ENCODE results near the gene CPA1. TPM values are rescaled to one million over a fixed set of nuclear protein-coding genes. Genes with fewer than 3 reads are reported as not detected.

CPA1 gene
- total and polyA plus RNA-seq, 10 of the 15 experiments (the other 5 are each of a cell fraction or from before 2014, with no cell fraction given), result 8.0 TPM; not detected in 9

DNA sequence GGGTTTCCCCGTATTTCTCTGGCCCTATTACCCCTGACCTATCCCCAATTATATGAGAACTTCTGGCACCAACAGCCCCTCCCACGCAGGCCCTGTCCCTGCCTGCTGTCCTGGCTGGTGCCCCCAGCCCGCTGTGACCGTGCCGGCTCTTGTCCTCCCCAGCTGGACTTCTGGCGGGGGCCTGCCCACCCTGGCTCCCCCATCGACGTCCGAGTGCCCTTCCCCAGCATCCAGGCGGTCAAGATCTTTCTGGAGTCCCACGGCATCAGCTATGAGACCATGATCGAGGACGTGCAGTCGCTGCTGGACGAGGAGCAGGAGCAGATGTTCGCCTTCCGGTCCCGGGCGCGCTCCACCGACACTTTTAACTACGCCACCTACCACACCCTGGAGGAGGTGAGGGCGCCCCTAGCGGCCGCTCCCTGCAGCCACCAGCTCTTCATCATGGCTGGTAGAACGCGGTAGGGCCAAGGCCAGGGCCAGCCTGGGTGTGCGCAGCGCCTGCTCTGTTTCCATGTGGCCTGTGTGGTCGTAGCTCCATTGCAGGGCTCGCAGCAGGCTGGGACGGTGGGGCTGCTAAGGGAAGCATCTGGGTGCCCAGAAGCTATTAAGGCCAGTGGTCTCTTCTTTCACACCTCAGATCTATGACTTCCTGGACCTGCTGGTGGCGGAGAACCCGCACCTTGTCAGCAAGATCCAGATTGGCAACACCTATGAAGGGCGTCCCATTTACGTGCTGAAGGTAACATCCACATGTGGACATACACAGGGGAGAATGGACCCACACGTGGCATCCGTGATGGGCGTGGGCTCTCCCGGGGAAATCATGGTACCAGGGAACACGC lies 1.4 kb downstream of the CPA1 start:
- CTCF ChIA-PET, result interaction anchor here (0.6 kb wide), 2 partner anchors 105 to 307 kb away, joined by 3 read pairs; no protein-coding TSS in a partner anchor
- WGBS (ENCODE audit: insufficient coverage, insufficient replicate concordance, low lambda C conversion rate, missing lambda C conversion rate), result 76% methylated on average over 41 of the region's 41 CpGs

GRCh38 chr7:130383187-130383980 lies 3.1 kb downstream of the CPA1 start:
- FAIRE-seq, result no peak
- Histone ChIP-seq H4K20me1 (ENCODE audit: control insufficient read depth, insufficient read depth) (no peaks in the 10 kb centered on the region), H3K4me2 (ENCODE audit: control insufficient read depth, insufficient read depth) (no peak overlapping the region), H2AFZ (ENCODE audit: control insufficient read depth, low read depth, low read length) (no peak overlapping the region), H3K27ac (ENCODE audit: control insufficient read depth, insufficient read depth) (no peak overlapping the region), H3K4me3 (no peak overlapping the region), H3K4me1 (ENCODE audit: control insufficient read depth, insufficient read depth, low read length) (no peaks in the 10 kb centered on the region), H3K27me3 (replicated peaks in 1 of 2; ENCODE audit: control insufficient read depth in 2 of 2, insufficient read depth in 2 of 2, low read length in 1 of 2) (no peaks in the 10 kb centered on the region), H3K79me2 (ENCODE audit: control insufficient read depth, insufficient read depth, low read length) (no peaks in the 10 kb centered on the region), H3K9me3 (replicated peaks; ENCODE audit: control insufficient read depth, insufficient read depth, low read length) (no peaks in the 10 kb centered on the region; the same call in 2 of the 3 replicates), H3K36me3 (ENCODE audit: control insufficient read depth in 2 of 2, insufficient read depth in 2 of 2, low read length in 1 of 2) (no peaks in the 10 kb centered on the region), H3K9ac (ENCODE audit: control insufficient read depth, insufficient read depth, low read length) (no peak overlapping the region)
- in situ Hi-C loops (cut with MboI) (no loop called here), intact Hi-C loops (cut with micrococcal nuclease; ENCODE audit: unreplicated experiment) (no loop called here)
- no TSS peak for BruUV-seq (replicated peaks)
- no peak for DNase-seq (ENCODE audit: low read depth, low spot score)
- ATAC-seq, result no peak
- CTCF ChIA-PET, result no interaction called here
- POLR2A ChIA-PET, result no interaction called here
- WGBS (ENCODE audit: insufficient coverage, insufficient replicate concordance, low lambda C conversion rate, missing lambda C conversion rate), result 65% methylated on average over 17 of the region's 18 CpGs
- RAD21 ChIA-PET (ENCODE audit: unreplicated experiment), result no interaction called here
- SMC1A ChIA-PET (ENCODE audit: uncharacterized antibody, unreplicated experiment), result no interaction called here
- no peak for TF ChIP-seq CBX3 (IDR thresholded peaks at IDR 0.05; ENCODE audit: borderline replicate concordance, low read depth)
- TF ChIP-seq HDAC2 (IDR thresholded peaks at IDR 0.05), result no peak
- no peak for TF ChIP-seq MEF2B (IDR thresholded peaks at IDR 0.05; ENCODE audit: partially characterized antibody, poor library complexity, severe bottlenecking)
- TF ChIP-seq MAX (IDR thresholded peaks at IDR 0.05; ENCODE audit: low read depth, low read length), result no peak
- no peak for TF ChIP-seq POLR2A (IDR thresholded peaks at IDR 0.05; ENCODE audit: low read depth, low read length)
- TF ChIP-seq SRF (IDR thresholded peaks at IDR 0.05; ENCODE audit: low read depth in 2 of 2, low read length in 2 of 2), result no peak
- no peak for TF ChIP-seq TCF3 (IDR thresholded peaks at IDR 0.05; ENCODE audit: borderline replicate concordance, insufficient read depth, low read depth, low read length)
- TF ChIP-seq SIN3A (IDR thresholded peaks at IDR 0.05; ENCODE audit: low read depth, low read length), result no peak
- TF ChIP-seq, protein P1, sequence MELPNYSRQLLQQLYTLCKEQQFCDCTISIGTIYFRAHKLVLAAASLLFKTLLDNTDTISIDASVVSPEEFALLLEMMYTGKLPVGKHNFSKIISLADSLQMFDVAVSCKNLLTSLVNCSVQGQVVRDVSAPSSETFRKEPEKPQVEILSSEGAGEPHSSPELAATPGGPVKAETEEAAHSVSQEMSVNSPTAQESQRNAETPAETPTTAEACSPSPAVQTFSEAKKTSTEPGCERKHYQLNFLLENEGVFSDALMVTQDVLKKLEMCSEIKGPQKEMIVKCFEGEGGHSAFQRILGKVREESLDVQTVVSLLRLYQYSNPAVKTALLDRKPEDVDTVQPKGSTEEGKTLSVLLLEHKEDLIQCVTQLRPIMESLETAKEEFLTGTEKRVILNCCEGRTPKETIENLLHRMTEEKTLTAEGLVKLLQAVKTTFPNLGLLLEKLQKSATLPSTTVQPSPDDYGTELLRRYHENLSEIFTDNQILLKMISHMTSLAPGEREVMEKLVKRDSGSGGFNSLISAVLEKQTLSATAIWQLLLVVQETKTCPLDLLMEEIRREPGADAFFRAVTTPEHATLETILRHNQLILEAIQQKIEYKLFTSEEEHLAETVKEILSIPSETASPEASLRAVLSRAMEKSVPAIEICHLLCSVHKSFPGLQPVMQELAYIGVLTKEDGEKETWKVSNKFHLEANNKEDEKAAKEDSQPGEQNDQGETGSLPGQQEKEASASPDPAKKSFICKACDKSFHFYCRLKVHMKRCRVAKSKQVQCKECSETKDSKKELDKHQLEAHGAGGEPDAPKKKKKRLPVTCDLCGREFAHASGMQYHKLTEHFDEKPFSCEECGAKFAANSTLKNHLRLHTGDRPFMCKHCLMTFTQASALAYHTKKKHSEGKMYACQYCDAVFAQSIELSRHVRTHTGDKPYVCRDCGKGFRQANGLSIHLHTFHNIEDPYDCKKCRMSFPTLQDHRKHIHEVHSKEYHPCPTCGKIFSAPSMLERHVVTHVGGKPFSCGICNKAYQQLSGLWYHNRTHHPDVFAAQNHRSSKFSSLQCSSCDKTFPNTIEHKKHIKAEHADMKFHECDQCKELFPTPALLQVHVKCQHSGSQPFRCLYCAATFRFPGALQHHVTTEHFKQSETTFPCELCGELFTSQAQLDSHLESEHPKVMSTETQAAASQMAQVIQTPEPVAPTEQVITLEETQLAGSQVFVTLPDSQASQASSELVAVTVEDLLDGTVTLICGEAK (IDR thresholded peaks at IDR 0.05; ENCODE audit: borderline replicate concordance), result no peak

More for the DNA sequence above, 1.4 kb downstream of the CPA1 start:
- intact Hi-C loops (cut with micrococcal nuclease; ENCODE audit: unreplicated experiment), result no loop called here
- H3K27ac ChIP-seq (ENCODE audit: control insufficient read depth, insufficient read depth), result no peak overlapping the region
- BruUV-seq (replicated peaks), result no TSS peak
- no peaks in the 10 kb centered on the region for H3K36me3 ChIP-seq (ENCODE audit: control insufficient read depth in 2 of 2, insufficient read depth in 2 of 2, low read length in 1 of 2)
- H3K4me3 ChIP-seq, result no peak overlapping the region
- H3K9ac ChIP-seq (ENCODE audit: control insufficient read depth, insufficient read depth, low read length), result no peak overlapping the region
- TF ChIP-seq YBX1 (IDR thresholded peaks at IDR 0.05) (no peak), PML (IDR thresholded peaks at IDR 0.05; ENCODE audit: low read length) (no peak)
- no peaks in the 10 kb centered on the region for H3K4me1 ChIP-seq (ENCODE audit: control insufficient read depth, insufficient read depth, low read length)
- ChIA-PET SMC1A (ENCODE audit: uncharacterized antibody, unreplicated experiment) (interaction anchor here (1.3 kb wide), 1 partner anchor 139 kb away, joined by 3 read pairs; no protein-coding TSS in a partner anchor), RAD21 (ENCODE audit: unreplicated experiment) (no interaction called here), POLR2A (interaction anchor here (0.5 kb wide), 1 partner anchor 282 kb away, joined by 4 read pairs; no protein-coding TSS in a partner anchor)
- H3K4me2 ChIP-seq (ENCODE audit: control insufficient read depth, insufficient read depth), result no peak overlapping the region
- H3K9me3 ChIP-seq (replicated peaks; ENCODE audit: control insufficient read depth, insufficient read depth, low read length), result no peaks in the 10 kb centered on the region; the same call in 2 of the 3 replicates
- H2AFZ ChIP-seq (ENCODE audit: control insufficient read depth, low read depth, low read length), result no peak overlapping the region
- no peaks in the 10 kb centered on the region for H4K20me1 ChIP-seq (ENCODE audit: control insufficient read depth, insufficient read depth)
- in situ Hi-C loops (cut with MboI), result no loop called here
- ATAC-seq (no peak), FAIRE-seq (no peak), DNase-seq (ENCODE audit: low read depth, low spot score) (no peak)
- no peaks in the 10 kb centered on the region for H3K27me3 ChIP-seq (replicated peaks in 1 of 2; ENCODE audit: control insufficient read depth in 2 of 2, insufficient read depth in 2 of 2, low read length in 1 of 2)
- no peaks in the 10 kb centered on the region for H3K79me2 ChIP-seq (ENCODE audit: control insufficient read depth, insufficient read depth, low read length)
